Immature natural killer cell (primary cell): Measurements from ENCODE around the gene EGFL8. TPM values are rescaled to one million over a fixed set of nuclear protein-coding genes. Genes with fewer than 3 reads are reported as not detected.
"Not testable (repeated sequence)": the region's sequence is repeated elsewhere in the genome, so short reads cannot be mapped to it uniquely, and the experiment has no call there.

Experiments
- DNase-seq, 3 donors: peaks; one replicate each; pipeline ENCODE4 v3.0.0; 2022; ENCODE audit warnings: mixed read lengths in 1 of 3
- H3K27ac Mint-ChIP-seq, 6 donors: one replicate each; pipeline ENCODE4 v1.8.0; 2020; ENCODE audit warnings: mixed read lengths in 6 of 6, mild to moderate bottlenecking in 5 of 6, inconsistent platforms in 4 of 6, moderate library complexity in 3 of 6
- H3K27me3 Mint-ChIP-seq, 3 donors: one replicate each; pipeline ENCODE4 v1.8.0; 2020 to 2021; ENCODE audit warnings: low read depth in 3 of 3, mild to moderate bottlenecking in 3 of 3, mixed read lengths in 3 of 3, moderate library complexity in 3 of 3, inconsistent platforms in 1 of 3
- H3K36me3 Mint-ChIP-seq, 3 donors: one replicate each; pipeline ENCODE4 v1.8.0; 2020; ENCODE audit warnings: mixed read lengths in 3 of 3, inconsistent platforms in 2 of 3, mild to moderate bottlenecking in 2 of 3
- H3K4me1 Mint-ChIP-seq, 2 donors: one replicate each; pipeline ENCODE4 v1.8.0; 2020; ENCODE audit warnings: inconsistent platforms in 2 of 2, mild to moderate bottlenecking in 2 of 2, mixed read lengths in 2 of 2, moderate library complexity in 1 of 2
- H3K4me3 Mint-ChIP-seq, 5 donors: one replicate each; pipeline ENCODE4 v1.8.0; 2020; ENCODE audit warnings: mild to moderate bottlenecking in 5 of 5, mixed read lengths in 5 of 5, inconsistent platforms in 3 of 5, moderate library complexity in 3 of 5
- H3K9me3 Mint-ChIP-seq, 6 donors: one replicate each; pipeline ENCODE4 v1.8.0; 2020; ENCODE audit warnings: mild to moderate bottlenecking in 6 of 6, mixed read lengths in 6 of 6, inconsistent platforms in 4 of 6, moderate library complexity in 3 of 6
- polyA plus RNA-seq, 3 donors: library from polyadenylated mRNA; unstranded; fragments of 300-500 nt; fragmentation: Illumina TruSeq; gene quantifications; one replicate each; pipeline ENCODE4 v1.2.3, GENCODE V29; 2021

Gene EGFL8
- polyA plus RNA-seq, 3 donors from 2014 or later, result not detected

DNA sequence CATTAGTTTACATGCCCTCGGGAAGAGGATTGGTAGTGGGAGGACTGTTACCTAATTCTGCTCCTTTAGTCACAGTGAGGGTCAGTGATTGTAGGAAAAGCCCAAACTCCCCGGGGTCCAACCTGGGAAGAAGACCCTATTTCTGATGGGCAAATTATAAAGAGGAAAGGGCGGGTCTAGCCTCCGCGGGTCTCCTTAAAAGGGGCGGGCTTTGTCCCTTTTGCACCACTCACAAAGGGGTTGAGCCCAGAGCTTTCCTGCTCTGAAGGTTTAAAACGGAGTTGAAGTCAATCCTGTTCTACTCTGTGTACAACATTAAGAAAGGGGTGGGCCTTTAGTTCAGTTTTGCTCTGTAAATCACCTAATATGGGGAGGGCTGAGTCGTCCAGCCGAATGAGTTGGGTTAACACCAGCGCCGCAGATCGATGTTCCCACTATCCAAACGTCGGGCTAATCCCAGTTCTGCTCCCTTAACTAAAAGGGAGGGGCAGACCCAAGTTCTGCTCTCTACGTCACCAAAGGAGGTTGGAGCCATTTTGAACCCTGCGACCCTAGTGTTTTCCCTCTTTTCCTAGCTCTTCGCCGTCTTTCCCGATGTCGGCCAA, 12.9 kb downstream of the EGFL8 start:
- H3K9me3 Mint-ChIP-seq, result no peaks in the 10 kb centered on the region
- peaks cover 8 to 11% (median 9%) of the 10 kb centered on the region in 3 donors for H3K27me3 Mint-ChIP-seq

DNA sequence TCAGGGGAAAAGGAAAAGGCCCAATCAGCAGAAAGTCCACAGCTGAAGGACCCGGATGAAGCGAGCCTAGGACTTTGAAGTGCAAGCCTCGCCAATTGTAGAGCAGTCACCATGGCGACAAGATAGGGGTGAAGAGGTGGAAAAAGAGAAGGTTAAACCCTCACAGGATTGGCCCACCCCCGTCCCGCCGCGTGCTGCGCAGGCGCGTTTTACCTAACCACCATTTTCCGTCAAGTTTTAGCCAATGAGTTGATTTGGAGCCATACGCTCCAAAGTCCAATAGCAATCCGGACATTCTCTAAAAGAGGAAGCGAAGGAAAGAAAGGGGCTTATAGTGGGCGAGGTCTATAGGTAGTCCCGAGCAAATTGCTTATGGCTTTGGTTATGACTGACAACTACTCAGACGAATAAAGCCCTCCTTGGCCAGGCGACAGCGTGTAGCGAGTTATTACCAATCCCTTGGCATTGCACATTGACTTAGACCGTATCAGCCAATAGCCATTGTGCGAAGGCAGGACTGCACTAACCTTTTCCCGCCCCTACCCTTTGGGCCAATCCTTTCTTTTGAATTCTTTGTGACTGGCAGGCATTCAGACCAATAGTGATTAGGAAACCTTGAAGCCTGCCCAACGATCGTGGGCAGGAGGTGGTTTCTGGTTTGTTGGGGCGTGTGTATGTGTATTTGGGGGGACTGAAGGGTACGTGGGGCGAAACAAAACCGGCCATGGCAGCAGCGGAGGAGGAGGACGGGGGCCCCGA, 13.6 kb downstream of the EGFL8 start, which contains the start of gene RNF5:
RNF5 (plus strand) TSS at position 618 of the 759 bp plus-strand sequence; CDS start at position 725, 107 bp downstream.
- Mint-ChIP-seq H3K36me3 (peaks cover 4 to 10% (median 6%) of the 10 kb centered on the region in 3 donors), H3K4me3 (peak within 1 kb of the TSS; percentile 85 to 99 (median 91)), H3K9me3 (no peaks in the 10 kb centered on the region), H3K27ac (peak within 1 kb of the TSS; percentile 94 to 100 (median 98)), H3K4me1 (peaks cover 66 to 67% of the 10 kb centered on the region in 2 donors), H3K27me3 (peaks cover 8 to 11% (median 9%) of the 10 kb centered on the region in 3 donors)
- DNase-seq, result peak; percentile 97 to 98 (median 98)

More for the DNA sequence above, 12.9 kb downstream of the EGFL8 start:
- H3K27ac Mint-ChIP-seq, result peak overlapping the region; percentile 94 to 100 (median 98)
- no peak for DNase-seq
- peaks cover 66 to 72% of the 10 kb centered on the region in 2 donors for H3K4me1 Mint-ChIP-seq
- peak overlapping the region; percentile 85 to 99 (median 91) for H3K4me3 Mint-ChIP-seq
- H3K36me3 Mint-ChIP-seq, result peaks cover 4 to 10% (median 6%) of the 10 kb centered on the region in 3 donors

DNA sequence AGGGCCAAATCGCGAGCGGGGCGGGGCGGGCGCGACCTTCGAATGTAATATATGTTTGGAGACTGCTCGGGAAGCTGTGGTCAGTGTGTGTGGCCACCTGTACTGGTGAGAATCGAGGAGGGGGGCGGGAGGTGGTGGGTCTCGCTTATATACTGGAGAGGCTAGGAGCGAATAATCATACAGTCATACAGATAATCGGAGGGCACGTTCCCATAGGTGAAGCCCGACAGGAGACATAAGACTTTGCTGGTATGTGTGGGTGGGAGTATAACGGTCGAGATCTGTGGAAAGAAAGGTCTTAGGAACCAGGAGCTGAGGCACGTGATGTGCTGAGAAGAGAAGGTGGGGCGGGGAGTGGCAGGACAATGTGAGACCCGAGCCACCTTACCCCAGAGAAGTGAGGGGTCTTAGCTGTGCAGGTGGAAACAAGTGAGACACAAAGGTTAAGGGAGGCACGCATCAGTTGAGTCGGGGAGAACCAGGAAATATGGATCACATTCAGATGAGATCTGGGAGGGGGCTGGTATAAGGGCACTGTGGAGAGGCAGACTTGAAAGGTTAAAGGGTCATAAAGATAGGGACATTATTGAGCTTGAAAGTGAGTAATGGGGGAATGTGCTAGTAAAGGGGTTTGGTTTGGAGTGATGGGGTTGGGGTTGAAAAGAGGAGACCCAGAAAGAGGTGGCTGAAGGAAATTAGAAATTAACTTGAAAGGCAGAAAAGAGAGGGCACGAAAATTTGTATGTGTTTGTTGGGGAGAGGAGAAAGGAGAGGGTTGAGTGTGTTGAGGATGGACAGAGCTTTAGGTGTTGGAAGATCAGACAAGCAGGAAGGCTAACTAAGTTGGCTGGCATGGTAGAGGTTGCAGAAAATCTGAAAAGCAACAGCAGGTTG, 14.4 kb downstream of the EGFL8 start:
- Mint-ChIP-seq H3K9me3 (no peaks in the 10 kb centered on the region), H3K4me1 (peaks cover 63 to 65% of the 10 kb centered on the region in 2 donors), H3K36me3 (peaks cover 4 to 10% (median 6%) of the 10 kb centered on the region in 3 donors), H3K27me3 (peaks cover 8 to 11% (median 9%) of the 10 kb centered on the region in 3 donors), H3K27ac (peak overlapping the region; percentile 94 to 100 (median 98)), H3K4me3 (peak overlapping the region; percentile 85 to 99 (median 91))
- no peak for DNase-seq

DNA sequence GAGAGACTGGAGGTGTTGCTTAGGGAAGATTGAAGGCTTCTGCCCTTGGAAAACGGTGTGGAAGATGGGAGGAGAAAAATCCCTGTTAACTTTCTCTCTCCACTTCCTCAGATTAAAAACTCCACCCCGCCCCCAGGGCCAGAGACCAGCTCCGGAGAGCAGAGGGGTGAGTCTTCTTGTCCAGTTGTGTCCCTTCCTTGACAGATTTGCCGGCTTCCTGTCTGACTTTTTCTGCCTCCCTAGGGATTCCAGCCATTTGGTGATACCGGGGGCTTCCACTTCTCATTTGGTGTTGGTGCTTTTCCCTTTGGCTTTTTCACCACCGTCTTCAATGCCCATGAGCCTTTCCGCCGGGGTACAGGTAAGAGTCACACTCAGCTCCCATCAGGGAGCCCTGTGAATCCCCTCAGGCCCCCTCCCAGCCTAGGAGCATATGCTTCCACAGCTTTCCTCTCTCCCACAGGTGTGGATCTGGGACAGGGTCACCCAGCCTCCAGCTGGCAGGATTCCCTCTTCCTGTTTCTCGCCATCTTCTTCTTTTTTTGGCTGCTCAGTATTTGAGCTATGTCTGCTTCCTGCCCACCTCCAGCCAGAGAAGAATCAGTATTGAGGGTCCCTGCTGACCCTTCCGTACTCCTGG, 15.5 kb downstream of the EGFL8 start:
- H3K27me3 Mint-ChIP-seq, result peaks cover 8 to 11% (median 9%) of the 10 kb centered on the region in 3 donors
- peak overlapping the region in 4 of 5 donors; percentile 44 to 91 (median 65) for H3K4me3 Mint-ChIP-seq
- H3K9me3 Mint-ChIP-seq, result no peaks in the 10 kb centered on the region
- no peak for DNase-seq
- peaks cover 52 to 55% of the 10 kb centered on the region in 2 donors for H3K4me1 Mint-ChIP-seq
- peak overlapping the region in 5 of 6 donors; percentile 69 to 100 (median 99) for H3K27ac Mint-ChIP-seq
- H3K36me3 Mint-ChIP-seq, result peaks cover 4 to 10% (median 6%) of the 10 kb centered on the region in 3 donors

DNA sequence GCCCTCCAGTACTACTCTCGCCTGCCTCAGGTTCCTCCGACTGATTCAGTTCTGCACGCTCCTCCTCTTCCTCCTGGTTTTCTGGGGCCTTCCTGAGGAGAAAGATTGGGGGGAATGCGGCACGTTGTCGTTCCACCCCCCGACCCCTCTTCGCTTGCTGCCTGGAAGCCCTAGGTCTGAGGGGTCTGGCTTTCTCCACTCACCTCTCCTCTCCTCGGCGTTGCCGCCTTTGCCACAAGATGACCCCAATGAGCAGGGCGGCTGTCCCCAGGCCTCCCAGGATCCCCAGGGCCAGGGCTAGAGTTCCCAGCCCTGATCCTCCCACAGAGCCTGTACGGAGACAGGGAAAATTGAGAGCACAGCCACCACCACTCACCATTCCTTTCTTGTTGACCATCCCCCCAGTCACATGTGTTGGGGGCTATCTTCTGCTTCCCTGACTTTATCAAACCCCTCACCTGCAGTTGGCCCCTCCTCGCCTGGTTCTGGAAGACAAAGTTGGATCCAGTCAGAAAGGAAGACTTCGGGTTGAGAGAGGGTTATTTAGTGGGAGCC, 16.8 kb downstream of the EGFL8 start:
- H3K27me3 Mint-ChIP-seq, result peaks cover 8 to 11% (median 9%) of the 10 kb centered on the region in 3 donors
- H3K27ac Mint-ChIP-seq, result peak overlapping the region in 5 of 6 donors; percentile 28 to 100 (median 51)
- H3K4me3 Mint-ChIP-seq, result no peak overlapping the region
- no peaks in the 10 kb centered on the region for H3K9me3 Mint-ChIP-seq
- H3K4me1 Mint-ChIP-seq, result peaks cover 45 to 48% of the 10 kb centered on the region in 2 donors
- H3K36me3 Mint-ChIP-seq, result peaks cover 4 to 14% (median 11%) of the 10 kb centered on the region in 3 donors
- no peak for DNase-seq

GRCh38 chr6:32181915-32182529, 17.6 kb downstream of the EGFL8 start:
- no peak for DNase-seq
- Mint-ChIP-seq H3K27me3 (peaks cover 7 to 15% (median 8%) of the 10 kb centered on the region in 3 donors), H3K9me3 (no peaks in the 10 kb centered on the region), H3K4me1 (peaks cover 44 to 48% of the 10 kb centered on the region in 2 donors), H3K27ac (peak overlapping the region in 1 of 6 donors; percentile 75), H3K4me3 (no peak overlapping the region), H3K36me3 (peaks cover 9 to 22% (median 17%) of the 10 kb centered on the region in 3 donors)

DNA sequence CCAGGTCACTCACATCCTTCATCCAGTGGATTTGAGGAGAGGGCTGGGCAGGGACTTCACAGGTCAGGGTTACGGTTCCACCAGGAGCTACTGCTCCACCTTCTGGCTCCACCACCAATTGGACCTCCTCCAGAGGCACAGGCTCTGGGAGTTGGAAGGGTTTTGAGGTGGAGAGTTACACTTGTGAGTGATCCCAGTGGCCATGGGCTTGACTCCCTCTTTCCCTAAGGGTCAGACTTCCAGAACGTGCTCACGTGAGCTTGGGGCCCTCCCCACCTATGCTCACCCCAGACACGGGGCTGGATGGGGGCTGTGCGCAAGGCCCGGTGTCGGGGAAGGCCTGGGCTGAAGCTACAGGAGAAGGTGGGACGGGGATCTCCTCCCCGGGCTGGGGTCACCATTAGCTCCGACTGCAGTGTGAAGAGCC, 18.2 kb downstream of the EGFL8 start:
- no peaks in the 10 kb centered on the region for H3K9me3 Mint-ChIP-seq
- H3K27me3 Mint-ChIP-seq, result peaks cover 5 to 13% (median 8%) of the 10 kb centered on the region in 3 donors
- H3K27ac Mint-ChIP-seq, result peak overlapping the region in 1 of 6 donors; percentile 24
- peaks cover 44 to 48% of the 10 kb centered on the region in 2 donors for H3K4me1 Mint-ChIP-seq
- DNase-seq, result no peak
- peaks cover 9 to 28% (median 17%) of the 10 kb centered on the region in 3 donors for H3K36me3 Mint-ChIP-seq
- no peak overlapping the region for H3K4me3 Mint-ChIP-seq

DNA sequence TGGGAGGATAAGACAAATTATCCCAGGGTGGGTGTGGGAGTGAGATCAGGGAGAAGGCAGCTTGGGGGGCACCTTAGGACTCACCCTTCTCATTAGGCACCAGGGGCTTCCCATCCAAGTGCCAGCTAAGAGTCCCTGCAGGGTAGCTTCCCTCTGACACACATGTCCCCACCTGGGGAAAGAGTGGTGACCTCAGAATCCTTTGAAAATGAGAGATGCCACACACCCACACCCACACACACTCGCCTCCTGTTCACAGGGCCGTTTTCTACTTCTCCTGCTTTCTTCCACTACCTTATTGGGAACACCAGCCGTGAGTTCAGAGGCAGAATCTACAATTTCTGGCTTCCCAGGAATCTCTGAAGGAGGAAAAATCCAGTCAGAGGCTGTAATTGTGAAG, 18.6 kb downstream of the EGFL8 start:
- Mint-ChIP-seq H3K27me3 (peaks cover 2 to 8% (median 3%) of the 10 kb centered on the region in 3 donors), H3K27ac (peak overlapping the region in 2 of 6 donors; percentile 24 to 35), H3K4me1 (peaks cover 44 to 45% of the 10 kb centered on the region in 2 donors), H3K4me3 (no peak overlapping the region), H3K36me3 (peaks cover 9 to 30% (median 17%) of the 10 kb centered on the region in 3 donors), H3K9me3 (no peaks in the 10 kb centered on the region)
- no peak for DNase-seq

GRCh38 chr6:32183483-32184083, 19.2 kb downstream of the EGFL8 start:
- Mint-ChIP-seq H3K27ac (peak overlapping the region in 1 of 6 donors; percentile 35), H3K4me1 (peaks cover 45% of the 10 kb centered on the region in 2 donors), H3K27me3 (peaks cover 0 to 5% (median 0%) of the 10 kb centered on the region in 3 donors), H3K36me3 (peaks cover 9 to 30% (median 17%) of the 10 kb centered on the region in 3 donors), H3K9me3 (no peaks in the 10 kb centered on the region), H3K4me3 (no peak overlapping the region)
- no peak for DNase-seq

- no peak for DNase-seq
- Mint-ChIP-seq H3K9me3 (no peaks in the 10 kb centered on the region), H3K27ac (peak within 1 kb of the TSS in 3 of 6 donors; percentile 31 to 35 (median 34)), H3K4me1 (peaks cover 45% of the 10 kb centered on the region in 2 donors), H3K27me3 (peaks cover 0 to 6% (median 4%) of the 10 kb centered on the region in 3 donors), H3K4me3 (no peak within 1 kb of the TSS), H3K36me3 (peaks cover 9 to 34% (median 17%) of the 10 kb centered on the region in 3 donors)
Measured at GRCh38 chr6:32184084-32184640, 19.8 kb downstream of the EGFL8 start, which contains the start of gene AGER. TSS of gene AGER (minus strand) at chr6:32184253. CDS start at chr6:32184222, 31 bp downstream.

GRCh38 chr6:32185681-32186131, 21.3 kb downstream of the EGFL8 start:
- peak in 1 of 3 donors; percentile 14 for DNase-seq
- peaks cover 7 to 27% (median 11%) of the 10 kb centered on the region in 3 donors for H3K36me3 Mint-ChIP-seq
- H3K4me3 Mint-ChIP-seq, H3K9me3 Mint-ChIP-seq: not testable (repeated sequence)
- H3K27me3 Mint-ChIP-seq, result peaks cover 4 to 12% (median 11%) of the 10 kb centered on the region in 3 donors
- peak overlapping the region in 4 of 6 donors; percentile 79 to 85 (median 85) for H3K27ac Mint-ChIP-seq
- peaks cover 39 to 42% of the 10 kb centered on the region in 2 donors for H3K4me1 Mint-ChIP-seq
